ENCODE results near the gene RPS3. TPM values are rescaled to one million over a fixed set of nuclear protein-coding genes. Genes with fewer than 3 reads are reported as not detected.

The RPS3 gene
- total and polyA plus RNA-seq, 2 donors (not counting 1 experiment from before 2014, with no cell fraction given): 1,593 to 3,359 TPM

GRCh38 chr11:75426720-75427086, 27.4 kb downstream of the RPS3 start:
- H3K27ac ChIP-seq (ENCODE audit: insufficient read depth, low read length): no peak overlapping the region
- no peak for DNase-seq (ENCODE audit: low read depth in 2 of 2)
- TF ChIP-seq CTCF (conservative IDR thresholded peaks at IDR 0.05 in 1 of 2, IDR thresholded peaks at IDR 0.05 in 1 of 2; ENCODE audit: low read depth in 1 of 2, low read length in 2 of 2): no peak
- H3K9ac ChIP-seq (ENCODE audit: insufficient read depth, low read length): no peak overlapping the region
- no peaks in the 10 kb centered on the region for H3K79me2 ChIP-seq (ENCODE audit: control insufficient read depth, insufficient read depth, low read length)
- no peak overlapping the region for H3K4me2 ChIP-seq (ENCODE audit: extremely low read depth, insufficient read depth, low read length)
- no peaks in the 10 kb centered on the region for H4K20me1 ChIP-seq (ENCODE audit: control insufficient read depth, extremely low read depth, insufficient read depth, low read length)
- H3K36me3 ChIP-seq (ENCODE audit: control insufficient read depth, insufficient read depth, low read length): no peaks in the 10 kb centered on the region
- no peak overlapping the region for H2AFZ ChIP-seq (ENCODE audit: low read length)
- no peaks in the 10 kb centered on the region for H3K4me1 ChIP-seq (ENCODE audit: control insufficient read depth, extremely low read depth, insufficient read depth, low read length)
- H3K27me3 ChIP-seq (ENCODE audit: control insufficient read depth, insufficient read depth, low read length): peaks cover 21% of the 10 kb centered on the region
- no peak overlapping the region for H3K4me3 ChIP-seq (replicated peaks in 1 of 4; ENCODE audit: control extremely low read depth in 1 of 4, insufficient read depth in 1 of 4, low read depth in 3 of 4, low read length in 4 of 4)
- H3K9me3 ChIP-seq (ENCODE audit: control insufficient read depth, insufficient read depth, low read depth, low read length): no peaks in the 10 kb centered on the region

GRCh38 chr11:75427181-75427580, 27.9 kb downstream of the RPS3 start:
- Histone ChIP-seq H3K36me3 (ENCODE audit: control insufficient read depth, insufficient read depth, low read length) (no peaks in the 10 kb centered on the region), H3K9ac (ENCODE audit: insufficient read depth, low read length) (no peak overlapping the region), H3K9me3 (ENCODE audit: control insufficient read depth, insufficient read depth, low read depth, low read length) (no peaks in the 10 kb centered on the region), H3K4me3 (replicated peaks in 1 of 4; ENCODE audit: control extremely low read depth in 1 of 4, insufficient read depth in 1 of 4, low read depth in 3 of 4, low read length in 4 of 4) (no peak overlapping the region), H2AFZ (ENCODE audit: low read length) (no peak overlapping the region), H3K27ac (ENCODE audit: insufficient read depth, low read length) (no peak overlapping the region), H4K20me1 (ENCODE audit: control insufficient read depth, extremely low read depth, insufficient read depth, low read length) (no peaks in the 10 kb centered on the region), H3K4me1 (ENCODE audit: control insufficient read depth, extremely low read depth, insufficient read depth, low read length) (no peaks in the 10 kb centered on the region), H3K27me3 (ENCODE audit: control insufficient read depth, insufficient read depth, low read length) (peaks cover 24% of the 10 kb centered on the region), H3K4me2 (ENCODE audit: extremely low read depth, insufficient read depth, low read length) (no peak overlapping the region), H3K79me2 (ENCODE audit: control insufficient read depth, insufficient read depth, low read length) (no peaks in the 10 kb centered on the region)
- TF ChIP-seq EZH2 (IDR thresholded peaks at IDR 0.05; ENCODE audit: low read length, missing control alignments): no peak
- no peak for TF ChIP-seq CTCF (conservative IDR thresholded peaks at IDR 0.05 in 1 of 2, IDR thresholded peaks at IDR 0.05 in 1 of 2; ENCODE audit: low read depth in 1 of 2, low read length in 2 of 2)
- no peak for DNase-seq (ENCODE audit: low read depth in 2 of 2)

GRCh38 chr11:75428281-75428724, 29.0 kb downstream of the RPS3 start:
- peak; percentile 83 to 90 for DNase-seq (ENCODE audit: low read depth in 2 of 2)
- Histone ChIP-seq H3K79me2 (ENCODE audit: control insufficient read depth, insufficient read depth, low read length) (no peaks in the 10 kb centered on the region), H3K9me3 (ENCODE audit: control insufficient read depth, insufficient read depth, low read depth, low read length) (no peaks in the 10 kb centered on the region), H3K27ac (ENCODE audit: insufficient read depth, low read length) (no peak overlapping the region), H3K27me3 (ENCODE audit: control insufficient read depth, insufficient read depth, low read length) (peaks cover 34% of the 10 kb centered on the region), H3K36me3 (ENCODE audit: control insufficient read depth, insufficient read depth, low read length) (no peaks in the 10 kb centered on the region), H3K4me1 (ENCODE audit: control insufficient read depth, extremely low read depth, insufficient read depth, low read length) (no peaks in the 10 kb centered on the region), H3K9ac (ENCODE audit: insufficient read depth, low read length) (peak overlapping the region; percentile 39), H2AFZ (ENCODE audit: low read length) (peak overlapping the region; percentile 60), H4K20me1 (ENCODE audit: control insufficient read depth, extremely low read depth, insufficient read depth, low read length) (no peaks in the 10 kb centered on the region), H3K4me2 (ENCODE audit: extremely low read depth, insufficient read depth, low read length) (peak overlapping the region; percentile 62), H3K4me3 (replicated peaks in 1 of 4; ENCODE audit: control extremely low read depth in 1 of 4, insufficient read depth in 1 of 4, low read depth in 3 of 4, low read length in 4 of 4) (peak overlapping the region in 3 of 4 experiments; percentile 35 to 51 (median 48))
- TF ChIP-seq EZH2 (IDR thresholded peaks at IDR 0.05; ENCODE audit: low read length, missing control alignments) (no peak), CTCF (conservative IDR thresholded peaks at IDR 0.05 in 1 of 2, IDR thresholded peaks at IDR 0.05 in 1 of 2; ENCODE audit: low read depth in 1 of 2, low read length in 2 of 2) (no peak)
